ENCODE data around the gene KRT32. TPM values are rescaled to one million over a fixed set of nuclear protein-coding genes. Genes with fewer than 3 reads are reported as not detected.
"Not testable (repeated sequence)": the region's sequence is repeated elsewhere in the genome, so short reads cannot be mapped to it uniquely, and the experiment has no call there.

KRT32 gene
- total RNA-seq, 1 experiment from 2014 or later = not detected

DNA sequence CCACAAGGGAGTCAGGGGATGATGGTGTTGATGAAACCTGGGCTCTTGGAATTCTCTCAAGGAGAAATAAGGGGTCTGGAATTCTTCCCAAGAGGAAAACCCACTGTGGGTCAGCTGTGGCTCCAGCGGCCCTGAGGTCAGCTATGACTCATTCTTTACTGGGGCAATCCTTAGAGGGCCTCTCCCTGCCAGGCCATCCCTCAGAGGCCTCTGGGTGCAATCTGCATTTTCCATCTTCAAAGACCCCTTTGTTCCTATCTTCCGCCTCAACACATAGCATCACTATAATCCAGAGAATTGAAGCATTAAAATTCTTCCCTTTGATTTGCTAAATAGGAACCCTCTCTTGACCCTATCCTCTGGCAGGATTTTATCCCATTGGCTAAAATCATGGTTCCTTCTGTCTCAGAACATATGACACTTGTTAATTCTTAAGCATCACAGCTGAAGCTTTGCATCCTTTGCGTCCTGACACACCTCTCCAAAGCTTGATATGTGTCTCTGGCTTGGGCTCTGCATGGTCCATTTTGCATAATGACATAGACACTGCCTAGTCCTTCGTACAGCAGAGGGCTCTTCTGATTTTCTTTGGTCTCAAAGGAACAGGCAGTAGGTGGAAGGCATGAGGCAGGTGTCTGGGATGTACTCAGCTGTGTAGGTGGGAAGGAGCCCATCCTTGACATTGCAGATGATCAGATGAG lies 38.4 kb downstream of the KRT32 start:
- Mint-ChIP-seq H3K4me3 (ENCODE audit: unreplicated experiment) (no peak overlapping the region), H3K4me1 (ENCODE audit: insufficient read depth, unreplicated experiment) (no peaks in the 10 kb centered on the region), H3K36me3 (ENCODE audit: insufficient read depth, unreplicated experiment) (no peaks in the 10 kb centered on the region), H3K27ac (ENCODE audit: low read depth, unreplicated experiment) (no peak overlapping the region), H3K9me3 (ENCODE audit: unreplicated experiment) (no peaks in the 10 kb centered on the region), H3K27me3 (ENCODE audit: insufficient read depth, unreplicated experiment) (no peaks in the 10 kb centered on the region)
- TF ChIP-seq, protein P1, sequence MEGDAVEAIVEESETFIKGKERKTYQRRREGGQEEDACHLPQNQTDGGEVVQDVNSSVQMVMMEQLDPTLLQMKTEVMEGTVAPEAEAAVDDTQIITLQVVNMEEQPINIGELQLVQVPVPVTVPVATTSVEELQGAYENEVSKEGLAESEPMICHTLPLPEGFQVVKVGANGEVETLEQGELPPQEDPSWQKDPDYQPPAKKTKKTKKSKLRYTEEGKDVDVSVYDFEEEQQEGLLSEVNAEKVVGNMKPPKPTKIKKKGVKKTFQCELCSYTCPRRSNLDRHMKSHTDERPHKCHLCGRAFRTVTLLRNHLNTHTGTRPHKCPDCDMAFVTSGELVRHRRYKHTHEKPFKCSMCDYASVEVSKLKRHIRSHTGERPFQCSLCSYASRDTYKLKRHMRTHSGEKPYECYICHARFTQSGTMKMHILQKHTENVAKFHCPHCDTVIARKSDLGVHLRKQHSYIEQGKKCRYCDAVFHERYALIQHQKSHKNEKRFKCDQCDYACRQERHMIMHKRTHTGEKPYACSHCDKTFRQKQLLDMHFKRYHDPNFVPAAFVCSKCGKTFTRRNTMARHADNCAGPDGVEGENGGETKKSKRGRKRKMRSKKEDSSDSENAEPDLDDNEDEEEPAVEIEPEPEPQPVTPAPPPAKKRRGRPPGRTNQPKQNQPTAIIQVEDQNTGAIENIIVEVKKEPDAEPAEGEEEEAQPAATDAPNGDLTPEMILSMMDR (IDR thresholded peaks at IDR 0.05; ENCODE audit: unreplicated experiment) = no peak
- ChIA-PET POLR2A (no interaction called here), CTCF (interaction anchor here (0.6 kb wide), 1 partner anchor 565 kb away, joined by 3 read pairs; no protein-coding TSS in a partner anchor)
- intact Hi-C loops (cut with micrococcal nuclease) = no loop called here
- BruUV-seq (replicated peaks) = no TSS peak
- no peak for DNase-seq (ENCODE audit: unreplicated experiment)

DNA sequence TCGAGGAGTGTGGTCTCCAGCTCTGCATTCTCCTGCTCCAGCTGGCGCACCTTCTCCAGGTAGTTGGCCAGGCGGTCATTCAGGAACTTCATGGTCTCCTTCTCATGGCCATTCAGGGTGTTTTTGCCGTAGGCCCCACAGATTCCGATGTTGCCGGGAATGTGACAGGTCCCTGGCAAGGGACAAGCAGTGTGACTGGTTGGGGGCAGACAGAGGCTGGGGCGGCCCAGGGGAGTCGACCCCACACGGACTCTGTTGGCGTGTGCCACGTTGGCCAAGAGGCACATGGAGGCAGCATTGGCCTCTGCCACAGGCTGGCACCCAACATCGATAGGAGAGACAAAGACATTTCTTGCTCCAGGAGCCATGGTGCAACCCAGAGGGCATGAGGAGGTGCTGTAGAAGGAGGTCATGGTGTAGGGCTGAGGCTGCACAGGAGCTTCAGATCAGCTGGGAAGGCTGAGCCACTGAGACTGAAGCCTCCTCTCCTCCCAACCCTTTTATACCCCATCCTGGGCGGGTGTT lies 43.0 kb downstream of the KRT32 start, which contains the start of gene KRT37:
KRT37 (minus strand) TSS at position 475 of the 525 bp plus-strand sequence; CDS start at position 413, 62 bp downstream.
- Mint-ChIP-seq H3K36me3 (ENCODE audit: insufficient read depth, unreplicated experiment) (no peaks in the 10 kb centered on the region), H3K9me3 (ENCODE audit: unreplicated experiment) (no peaks in the 10 kb centered on the region), H3K4me1 (ENCODE audit: insufficient read depth, unreplicated experiment) (peaks cover 22% of the 10 kb centered on the region), H3K27me3 (ENCODE audit: insufficient read depth, unreplicated experiment) (no peaks in the 10 kb centered on the region), H3K27ac (ENCODE audit: low read depth, unreplicated experiment) (no peak within 1 kb of the TSS), H3K4me3 (ENCODE audit: unreplicated experiment) (no peak within 1 kb of the TSS)
- POLR2A ChIA-PET = no interaction called here
- BruUV-seq (replicated peaks) = no TSS peak
- TF ChIP-seq, protein P1 (IDR thresholded peaks at IDR 0.05; ENCODE audit: unreplicated experiment) = no peak
- CTCF ChIA-PET = interaction anchor here (0.6 kb wide), 2 partner anchors 100 to 824 kb away, joined by 3 read pairs; no protein-coding TSS in a partner anchor
- intact Hi-C loops (cut with micrococcal nuclease) = no loop called here
- no peak for DNase-seq (ENCODE audit: unreplicated experiment)

DNA sequence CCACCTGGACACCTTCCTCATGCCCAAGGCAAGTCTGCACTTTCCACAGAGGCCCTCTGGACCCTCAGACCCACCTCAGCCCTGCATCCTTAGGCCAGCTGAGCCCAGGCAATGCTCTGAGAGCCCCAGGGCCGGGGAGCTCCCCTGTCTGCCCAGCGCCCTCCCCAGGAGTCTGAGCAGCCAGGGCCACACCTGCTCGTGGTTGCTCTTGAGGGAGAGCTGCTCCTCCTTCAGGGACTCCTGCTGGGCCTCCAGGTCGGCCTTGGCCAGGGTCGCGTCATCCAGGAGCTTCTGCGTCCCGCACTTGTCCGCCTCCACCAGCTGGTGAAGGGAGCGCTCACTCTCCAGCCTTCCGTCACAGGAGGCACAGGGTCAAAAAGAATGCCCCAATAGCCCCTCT lies 44.6 kb downstream of the KRT32 start:
- H3K4me1 Mint-ChIP-seq (ENCODE audit: insufficient read depth, unreplicated experiment) = peaks cover 27% of the 10 kb centered on the region
- H3K27me3 Mint-ChIP-seq (ENCODE audit: insufficient read depth, unreplicated experiment); POLR2A ChIA-PET; DNase-seq (ENCODE audit: unreplicated experiment); BruUV-seq (replicated peaks); H3K27ac Mint-ChIP-seq (ENCODE audit: low read depth, unreplicated experiment); H3K9me3 Mint-ChIP-seq (ENCODE audit: unreplicated experiment); H3K4me3 Mint-ChIP-seq (ENCODE audit: unreplicated experiment); intact Hi-C loops (cut with micrococcal nuclease); H3K36me3 Mint-ChIP-seq (ENCODE audit: insufficient read depth, unreplicated experiment): not testable (repeated sequence)
- CTCF ChIA-PET = interaction anchor here (0.6 to 1.0 kb wide), 3 partner anchors 245 to 519 kb away, joined by 3 read pairs; no protein-coding TSS in a partner anchor

DNA sequence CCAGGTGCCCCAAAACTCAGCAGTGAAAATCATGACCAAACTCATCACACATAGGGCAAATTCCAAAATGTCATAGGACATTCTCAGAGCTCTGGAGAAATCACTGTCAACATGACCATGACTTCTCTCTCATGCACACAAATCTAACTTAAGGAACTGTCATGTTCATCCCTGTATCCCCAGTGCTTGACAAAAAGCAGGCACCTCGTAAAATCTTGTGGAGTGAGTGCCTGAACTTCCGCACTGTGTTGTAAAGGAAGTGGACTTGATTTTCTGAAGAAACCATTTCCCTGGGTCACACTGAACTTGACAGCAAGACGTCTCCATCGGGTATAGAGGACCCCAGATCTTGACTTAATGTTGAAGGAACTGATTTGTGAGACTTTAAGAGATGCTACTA lies 45.6 kb downstream of the KRT32 start:
- H3K4me3 Mint-ChIP-seq (ENCODE audit: unreplicated experiment) = no peak overlapping the region
- BruUV-seq (replicated peaks) = no TSS peak
- TF ChIP-seq, protein P1 (IDR thresholded peaks at IDR 0.05; ENCODE audit: unreplicated experiment) = no peak
- H3K4me1 Mint-ChIP-seq (ENCODE audit: insufficient read depth, unreplicated experiment) = peaks cover 32% of the 10 kb centered on the region
- H3K27me3 Mint-ChIP-seq (ENCODE audit: insufficient read depth, unreplicated experiment) = no peaks in the 10 kb centered on the region
- ChIA-PET POLR2A (interaction anchor here (0.6 to 2.4 kb wide), 3 partner anchors 13 to 97 kb away, joined by 3 to 13 read pairs (median 9); no protein-coding TSS in a partner anchor), CTCF (no interaction called here)
- no peaks in the 10 kb centered on the region for H3K9me3 Mint-ChIP-seq (ENCODE audit: unreplicated experiment)
- no peak for DNase-seq (ENCODE audit: unreplicated experiment)
- H3K36me3 Mint-ChIP-seq (ENCODE audit: insufficient read depth, unreplicated experiment) = no peaks in the 10 kb centered on the region
- H3K27ac Mint-ChIP-seq (ENCODE audit: low read depth, unreplicated experiment) = peak overlapping the region; percentile 46
- intact Hi-C loops (cut with micrococcal nuclease) = no loop called here
